HG03135 (cell line): ENCODE measurements around the gene ANKS1A.
"Not testable (repeated sequence)": the region's sequence is repeated elsewhere in the genome, so short reads cannot be mapped to it uniquely, and the experiment has no call there.

Experiments
- ATAC-seq: cut with Tn5 transposase; IDR thresholded peaks from one replicate; pipeline ENCODE4 v1.9.1; 2021; ENCODE audit warnings: mild to moderate bottlenecking, moderate library complexity; ENCODE audit not compliant: unreplicated experiment

The ANKS1A gene

GRCh38 chr6:34917626-34918285 lies 28.7 kb downstream of the ANKS1A start:
- ATAC-seq, result no peak

- ATAC-seq, result no peak
Measured at GRCh38 chr6:34919651-34920050, 30.6 kb downstream of the ANKS1A start.

- no peak for ATAC-seq
Measured at GRCh38 chr6:34920097-34920496, 31.0 kb downstream of the ANKS1A start.

GRCh38 chr6:34922177-34922663 lies 33.2 kb downstream of the ANKS1A start:
- no peak for ATAC-seq

DNA sequence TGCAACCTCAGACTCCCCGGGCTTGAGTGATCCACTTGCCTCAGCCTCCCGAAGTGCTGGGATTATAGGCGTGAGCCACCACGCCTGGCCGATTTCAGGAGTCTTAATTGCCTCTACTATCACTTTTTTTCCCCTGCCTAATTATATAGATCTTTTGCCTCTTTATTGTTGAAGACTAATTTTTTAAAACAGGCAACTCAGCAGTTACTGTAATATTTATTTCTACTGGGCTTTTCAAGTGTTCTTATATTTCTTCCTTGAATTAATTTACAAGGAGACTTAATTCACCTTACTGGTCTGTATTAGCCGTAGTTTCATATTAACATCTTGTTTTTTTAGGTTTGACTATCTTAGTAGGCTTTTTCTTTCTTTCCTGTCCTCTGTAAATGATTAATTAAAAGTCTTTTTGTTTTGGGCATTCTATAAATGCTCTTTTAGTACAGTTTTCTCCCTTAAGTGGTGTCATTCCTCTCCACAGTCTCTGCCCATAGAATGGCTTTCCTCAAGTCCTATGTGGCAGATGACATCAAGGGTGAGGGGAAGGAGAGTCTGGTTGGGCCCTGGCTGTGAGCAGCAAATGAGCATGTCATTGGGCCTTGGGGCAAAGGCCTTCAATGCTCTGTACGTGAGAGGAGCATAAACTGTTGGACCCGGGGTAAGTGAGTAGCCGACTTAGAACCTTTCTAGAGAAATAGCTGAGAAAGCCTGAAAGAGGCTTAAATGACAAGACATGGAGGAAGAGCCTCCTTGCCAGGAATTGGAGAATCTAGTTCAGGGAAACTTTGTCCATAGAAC lies 36.0 kb downstream of the ANKS1A start:
- no peak for ATAC-seq

DNA sequence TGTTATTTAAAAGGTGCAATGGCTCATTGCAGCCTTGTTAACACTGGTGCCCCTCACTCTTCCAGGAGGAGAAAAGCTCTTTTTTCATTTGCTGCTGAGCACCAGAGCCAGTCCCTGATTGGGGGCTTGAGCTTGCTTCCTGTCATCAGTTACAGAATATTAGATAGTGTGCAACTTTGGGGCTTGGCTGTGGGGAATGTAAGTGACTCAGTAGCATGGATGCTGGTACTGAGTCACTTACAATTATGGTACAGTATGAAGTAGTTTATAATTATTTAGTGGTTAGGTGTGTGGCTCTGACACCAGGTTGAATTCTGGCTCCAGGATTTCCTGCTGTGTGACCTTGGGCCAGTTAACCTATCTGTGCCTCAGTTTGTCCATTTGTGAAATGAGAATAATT lies 37.6 kb downstream of the ANKS1A start:
- no peak for ATAC-seq

- no peak for ATAC-seq
Measured at GRCh38 chr6:34928220-34928619, 39.2 kb downstream of the ANKS1A start.

DNA sequence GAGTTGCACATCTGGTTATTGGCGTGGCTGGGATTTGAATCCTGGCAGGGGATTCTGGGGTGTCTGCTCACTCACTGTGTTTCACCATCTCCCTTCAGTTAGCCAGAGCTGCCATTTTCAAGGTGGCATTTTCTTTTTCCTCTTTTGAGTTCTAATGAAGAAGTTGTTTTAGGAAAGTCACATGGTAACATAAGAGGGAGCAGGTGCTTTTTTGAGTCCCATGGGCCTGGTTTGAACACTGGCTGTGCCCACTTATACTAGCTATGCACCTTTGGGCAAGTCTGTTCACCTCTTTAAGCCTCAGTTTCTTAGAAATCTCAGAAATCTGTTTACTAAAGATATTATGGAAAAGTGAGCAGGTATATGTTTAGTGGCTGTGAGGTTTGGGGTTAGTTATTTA lies 39.6 kb downstream of the ANKS1A start:
- no peak for ATAC-seq

DNA sequence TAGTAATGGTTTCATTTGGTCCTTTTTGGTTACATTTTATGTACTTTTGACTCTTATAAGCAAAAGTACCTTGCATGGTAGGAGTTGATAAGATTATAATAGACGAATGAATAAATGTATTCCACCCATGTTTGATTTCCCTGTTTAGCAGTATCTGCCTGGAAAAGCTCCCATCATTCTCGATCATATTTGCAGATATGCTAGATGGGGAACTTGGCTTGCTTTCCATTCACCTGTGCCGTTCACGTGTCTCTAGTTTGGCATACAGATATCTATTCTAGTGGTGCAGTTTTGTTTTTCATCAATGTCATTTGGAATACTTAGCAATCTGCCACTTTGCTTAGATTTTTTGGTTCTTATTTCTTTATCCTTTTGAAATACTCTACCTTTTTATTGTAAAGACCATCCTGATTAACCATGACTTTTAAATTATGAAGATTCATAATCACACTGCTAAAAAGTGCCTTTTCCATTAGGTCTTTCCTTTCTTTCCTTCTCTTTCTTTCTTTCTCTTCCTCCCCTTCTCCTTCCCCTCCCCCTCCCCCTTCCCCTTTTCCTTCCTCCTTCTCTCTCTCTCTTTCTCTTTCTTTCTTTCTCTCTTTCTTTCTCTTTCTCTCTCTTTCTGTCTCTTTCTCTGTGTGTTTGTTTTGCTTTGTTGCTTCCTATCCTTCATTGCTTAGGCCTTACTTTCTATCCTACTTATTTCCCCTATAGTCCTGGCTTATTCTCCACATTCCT lies 40.4 kb downstream of the ANKS1A start:
- ATAC-seq, result no peak

DNA sequence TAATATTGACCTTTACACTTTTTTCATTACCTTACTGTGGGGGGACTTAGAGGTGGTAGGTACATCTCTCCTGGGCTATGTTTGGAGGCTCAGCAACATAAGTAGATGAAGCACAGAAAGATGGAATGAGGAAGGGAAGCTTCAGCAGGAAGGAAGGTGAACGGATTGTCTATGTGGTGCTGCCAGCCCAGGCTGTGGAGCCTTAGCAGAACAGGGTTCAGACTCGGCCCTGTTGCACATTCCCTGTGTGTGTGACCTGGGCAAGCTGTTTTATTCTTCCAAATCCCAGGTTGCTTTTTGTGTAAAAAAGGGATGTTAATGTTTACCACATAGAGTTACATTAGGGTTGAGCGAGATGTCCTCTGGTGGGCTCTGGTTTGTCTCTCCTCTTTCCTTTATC lies 41.2 kb downstream of the ANKS1A start:
- ATAC-seq, result no peak

DNA sequence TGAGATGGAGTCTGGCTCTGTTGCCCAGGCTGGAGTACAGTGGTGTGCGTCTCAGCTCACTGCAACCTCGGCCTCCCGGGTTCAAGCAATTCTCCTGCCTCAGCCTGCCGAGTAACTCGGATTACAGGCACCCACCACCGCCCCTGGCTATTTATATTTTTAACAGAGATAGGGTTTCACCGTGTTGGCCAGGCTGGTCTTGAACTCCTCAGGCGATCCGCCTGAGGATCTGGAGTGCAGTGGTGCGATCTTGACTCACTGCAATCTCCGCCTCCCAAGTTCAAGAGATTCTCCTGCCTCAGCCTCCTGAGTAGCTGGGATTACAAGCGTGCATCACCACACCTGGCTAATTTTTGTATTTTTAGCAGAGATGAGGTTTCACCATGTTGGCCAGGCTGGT lies 43.1 kb downstream of the ANKS1A start:
- not testable (repeated sequence) for ATAC-seq

GRCh38 chr6:34934516-34934915 lies 45.5 kb downstream of the ANKS1A start:
- no peak for ATAC-seq

GRCh38 chr6:34938268-34938667 lies 49.2 kb downstream of the ANKS1A start:
- ATAC-seq, result no peak

- no peak for ATAC-seq
Measured at GRCh38 chr6:34940030-34940434, 51.0 kb downstream of the ANKS1A start.

- ATAC-seq, result no peak
Measured at GRCh38 chr6:34941421-34941820, 52.4 kb downstream of the ANKS1A start.

DNA sequence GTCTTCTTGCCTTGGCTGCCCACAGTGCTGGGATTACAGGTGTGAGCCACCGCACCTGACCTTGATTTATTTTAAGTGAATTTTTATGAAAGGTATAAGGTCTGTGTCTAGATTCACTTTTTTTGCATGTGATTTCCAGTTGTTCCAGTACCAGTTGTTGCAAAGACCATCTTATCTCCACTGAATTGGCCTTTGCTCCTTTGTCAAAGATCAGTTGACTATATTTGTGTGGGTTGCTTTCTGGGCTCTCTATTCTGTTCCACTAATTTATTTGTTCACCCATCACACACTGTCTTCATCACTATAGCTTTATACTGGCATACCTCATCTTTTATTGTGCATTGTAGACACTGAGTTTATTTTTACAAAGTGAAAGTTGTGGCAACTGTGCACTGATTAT lies 56.3 kb downstream of the ANKS1A start:
- ATAC-seq, result no peak

GRCh38 chr6:34947561-34947960 lies 58.5 kb downstream of the ANKS1A start:
- no peak for ATAC-seq

DNA sequence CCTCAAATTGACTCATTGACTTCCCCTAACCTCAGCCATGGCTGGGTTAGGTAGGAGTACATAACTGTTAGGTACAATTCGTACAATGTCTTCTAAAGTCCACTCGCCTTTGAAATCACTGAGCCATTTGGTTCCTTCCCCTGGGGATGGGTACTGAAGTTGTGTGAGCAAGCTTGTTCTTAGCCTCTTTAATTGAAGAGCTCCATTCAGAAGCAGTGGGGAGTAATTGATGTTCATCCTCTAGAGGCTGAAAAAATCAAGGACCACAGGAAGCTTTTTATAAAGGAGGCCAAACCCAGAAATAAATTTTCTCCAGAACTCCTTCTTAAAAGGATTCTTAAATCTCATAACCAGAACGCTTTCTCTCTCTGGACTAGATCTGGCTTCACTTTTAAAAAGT lies 60.6 kb downstream of the ANKS1A start:
- no peak for ATAC-seq

DNA sequence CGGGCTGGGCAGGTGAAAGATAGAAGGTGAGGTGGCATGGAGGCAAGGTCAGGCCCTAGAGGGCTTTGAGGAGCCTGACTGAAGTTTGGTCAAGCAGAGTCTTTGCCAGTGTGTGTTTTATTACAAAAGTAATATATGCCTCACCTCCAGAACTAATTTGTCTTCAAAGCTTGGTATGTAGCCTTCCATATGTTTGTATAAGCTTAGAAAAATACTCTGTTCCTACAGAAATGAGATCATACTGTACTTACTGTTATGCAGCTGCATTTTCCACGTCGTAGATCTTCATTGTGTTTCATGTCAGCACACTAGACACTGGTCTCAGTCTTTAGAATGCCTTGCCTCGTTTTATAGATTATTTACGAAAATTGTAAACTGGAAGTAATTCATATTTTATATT lies 61.8 kb downstream of the ANKS1A start:
- no peak for ATAC-seq

GRCh38 chr6:34951731-34952130 lies 62.7 kb downstream of the ANKS1A start:
- no peak for ATAC-seq
